DMS153 treated with DMSO at 0.1 percent for 48 hours (cell line): Measurements from ENCODE around the gene ZNF205.
"Not testable (repeated sequence)": the region's sequence is repeated elsewhere in the genome, so short reads cannot be mapped to it uniquely, and the experiment has no call there.

Experiments used
- DNase-seq: peaks from one replicate; lab custom pipeline; 2025; ENCODE audit not compliant: unreplicated experiment; lab: John Stamatoyannopoulos, UW

The ZNF205 gene

DNA sequence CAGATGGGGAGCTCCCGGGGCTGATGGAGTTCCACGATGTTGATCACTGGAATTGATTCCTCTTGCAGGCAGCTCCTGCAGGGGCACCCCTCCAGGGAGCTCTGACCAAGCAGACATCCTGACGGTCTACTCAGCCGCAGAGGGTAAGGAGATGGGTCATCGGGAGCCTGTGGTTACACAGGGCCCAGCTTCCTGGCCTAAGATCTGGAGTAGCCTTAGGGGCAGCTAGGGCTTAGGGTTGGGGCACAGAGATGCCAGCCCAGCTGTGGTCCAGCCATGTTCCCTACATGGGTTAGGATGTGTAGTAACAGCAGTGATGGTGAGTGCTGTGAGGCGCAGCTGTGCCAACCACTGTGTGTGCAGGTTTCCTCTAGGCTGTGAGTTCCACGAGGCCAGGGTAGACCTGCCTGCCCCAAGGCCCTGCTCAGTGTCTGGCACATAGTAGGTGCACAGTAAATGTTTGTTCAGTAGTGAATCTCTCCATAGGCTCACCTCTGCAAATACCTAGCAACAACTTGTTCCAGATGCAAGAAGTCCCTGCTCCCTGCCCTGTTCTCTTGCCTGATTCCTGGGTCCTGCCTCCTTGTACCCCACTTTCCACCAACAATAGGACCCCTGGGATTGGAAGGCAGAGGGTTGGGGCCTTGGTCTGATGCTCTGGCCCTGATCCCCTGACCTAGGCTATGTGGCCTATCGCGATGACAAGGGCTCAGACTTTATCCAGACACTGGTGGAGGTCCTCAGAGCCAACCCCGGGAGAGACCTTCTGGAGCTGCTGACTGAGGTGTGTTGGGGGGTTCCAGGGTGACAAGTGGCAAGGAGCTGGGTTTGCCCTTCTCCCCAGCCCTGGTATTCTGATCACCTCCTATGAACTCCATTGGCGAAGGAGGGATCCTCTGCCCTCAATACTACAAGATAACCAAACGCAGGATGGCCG lies 36.1 kb downstream of the ZNF205 start:
- no peak for DNase-seq

DNA sequence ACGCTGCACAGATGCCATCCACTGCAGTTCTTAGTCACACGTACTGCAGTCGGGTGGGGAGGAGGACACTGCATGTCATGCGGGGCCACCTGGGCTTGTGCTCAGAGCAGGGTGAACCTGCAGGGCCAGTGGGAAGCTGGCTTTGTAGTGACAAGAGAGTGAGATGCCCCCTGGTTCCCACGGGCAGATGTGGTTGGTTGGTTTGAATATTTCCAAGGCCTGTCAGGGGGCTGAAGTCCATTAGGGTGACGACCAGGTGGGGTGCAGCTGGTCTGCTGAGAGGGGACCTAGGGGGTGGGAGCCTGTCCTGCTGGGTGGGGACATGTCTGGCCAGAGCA lies 36.8 kb downstream of the ZNF205 start:
- no peak for DNase-seq

DNA sequence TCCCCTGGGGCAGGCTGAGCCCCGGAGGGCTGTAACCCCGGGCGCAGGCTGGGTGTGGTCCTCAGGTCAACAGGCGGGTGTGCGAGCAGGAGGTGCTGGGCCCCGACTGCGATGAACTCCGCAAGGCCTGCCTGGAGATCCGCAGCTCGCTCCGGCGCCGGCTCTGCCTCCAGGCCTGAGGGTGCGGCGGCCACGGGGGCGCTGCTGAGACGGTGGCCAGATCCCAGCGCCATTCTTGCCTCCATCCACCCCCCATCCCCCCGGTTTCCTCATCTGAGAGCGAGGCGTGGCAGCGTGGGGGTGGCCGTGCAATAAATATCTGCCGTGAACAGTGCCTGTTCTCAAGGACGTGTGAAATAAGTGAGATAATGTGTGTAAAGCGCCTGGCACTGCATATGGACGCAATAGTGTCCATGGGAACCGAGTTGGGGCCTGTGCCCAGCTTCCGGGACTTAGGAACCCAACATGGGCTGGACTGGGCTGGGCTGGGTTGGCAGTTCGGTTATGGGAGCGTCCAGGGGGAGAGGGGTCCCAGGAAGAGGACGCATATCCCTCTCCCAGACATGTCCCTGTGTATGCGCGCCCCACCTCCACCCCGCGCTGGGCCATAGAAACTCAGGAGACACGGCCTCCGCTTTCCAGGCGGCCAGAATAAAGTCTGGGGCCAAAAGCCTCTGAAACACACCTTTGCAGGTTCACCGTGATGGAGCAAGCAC lies 37.4 kb downstream of the ZNF205 start:
- peak; percentile 46 for DNase-seq

DNA sequence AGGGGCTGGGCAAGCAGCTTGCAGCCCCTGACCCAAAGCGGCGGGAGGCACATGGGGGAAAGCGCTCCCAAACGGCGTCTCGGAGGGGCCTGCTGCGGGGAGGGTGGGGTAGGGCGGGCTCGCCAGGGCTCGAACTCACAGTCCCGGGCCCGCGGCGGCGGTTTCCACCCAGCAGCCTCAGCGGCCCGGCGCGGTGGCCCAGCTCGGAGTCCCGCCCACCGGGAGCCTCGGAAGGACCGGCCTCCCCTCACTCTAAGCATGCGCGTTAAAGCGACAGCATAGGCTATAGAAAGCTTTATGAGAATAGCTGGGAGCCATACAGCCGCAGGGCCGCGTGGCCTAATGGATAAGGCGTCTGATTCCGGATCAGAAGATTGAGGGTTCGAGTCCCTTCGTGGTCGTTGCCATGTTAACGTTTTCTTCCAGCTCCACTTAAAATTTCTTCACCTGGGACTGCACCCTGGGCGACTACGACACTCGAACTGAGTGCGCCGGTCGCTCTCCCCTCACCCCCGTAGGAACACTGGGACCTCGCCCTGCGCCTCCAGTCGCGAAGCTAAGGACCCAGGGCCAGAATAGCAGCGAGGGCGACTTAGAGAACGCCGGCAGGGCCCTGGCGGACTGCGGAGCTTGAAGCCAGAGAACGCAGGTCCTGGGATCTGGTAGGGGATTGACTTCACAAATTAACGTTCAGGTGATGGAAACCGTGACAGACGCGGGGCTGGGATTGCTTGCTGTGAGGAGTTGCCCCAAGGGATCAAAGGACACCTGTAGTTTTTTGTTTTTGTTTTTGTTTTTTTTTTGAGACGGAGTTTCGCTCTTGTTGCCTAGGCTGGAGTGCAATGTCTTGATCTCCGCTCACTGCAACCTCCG lies 38.2 kb downstream of the ZNF205 start:
- DNase-seq = peak; percentile 90

- DNase-seq = no peak
Observed at GRCh38 chr16:3152027-3152276, 39.6 kb downstream of the ZNF205 start.

DNA sequence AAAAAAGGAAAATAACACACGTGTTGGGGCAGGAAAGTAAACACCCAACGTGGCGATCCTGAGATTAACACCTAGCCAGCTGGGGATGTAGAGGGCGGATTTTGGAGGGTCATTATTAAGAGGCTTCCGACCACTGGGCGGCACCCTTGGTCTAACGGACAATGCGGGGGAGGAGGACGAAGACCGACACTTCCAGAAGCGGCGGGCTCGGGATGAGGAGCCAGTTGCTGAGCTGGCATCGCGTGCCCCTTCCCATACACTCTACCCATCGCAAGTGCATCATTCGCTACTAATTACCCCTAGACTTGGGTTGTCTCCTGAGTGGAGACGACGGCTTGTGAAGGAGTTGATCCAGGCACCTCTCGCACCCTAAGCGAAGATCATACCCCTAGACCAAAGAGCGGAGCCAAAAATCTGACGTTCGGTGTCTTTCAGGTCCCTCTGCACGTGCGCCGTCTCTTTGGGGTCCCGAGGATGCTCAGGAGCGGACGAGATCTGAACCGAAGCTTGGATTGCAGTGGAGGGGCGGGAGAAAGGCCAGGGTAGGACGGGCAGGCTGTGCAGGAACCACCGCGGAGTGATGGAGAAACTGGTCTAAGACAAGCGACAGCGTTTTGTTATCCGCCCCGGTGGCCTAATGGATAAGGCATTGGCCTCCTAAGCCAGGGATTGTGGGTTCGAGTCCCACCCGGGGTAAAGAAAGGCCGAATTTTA lies 40.0 kb downstream of the ZNF205 start:
- DNase-seq = peak; percentile 94

- DNase-seq = no peak
Observed at GRCh38 chr16:3152991-3153368, 40.6 kb downstream of the ZNF205 start.

DNA sequence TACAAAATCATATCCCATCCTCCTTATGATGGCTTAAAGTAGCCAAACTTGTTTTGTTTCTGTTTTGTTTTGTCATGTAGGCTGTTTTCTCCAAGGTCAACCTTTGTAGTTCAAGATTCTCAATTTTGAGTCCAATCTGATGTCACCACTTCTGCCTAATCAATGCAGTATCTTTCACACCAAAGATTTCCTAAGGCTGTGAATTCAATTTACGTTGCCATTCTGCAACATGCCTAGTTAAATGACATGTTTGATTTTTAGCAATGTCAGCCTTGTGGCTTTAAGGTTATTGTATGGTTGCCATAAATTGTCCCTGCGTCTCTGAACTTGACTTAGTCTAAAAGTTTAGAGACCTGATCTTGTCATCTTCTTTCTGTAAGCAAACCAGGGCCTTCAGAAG lies 42.8 kb downstream of the ZNF205 start:
- DNase-seq = no peak

DNA sequence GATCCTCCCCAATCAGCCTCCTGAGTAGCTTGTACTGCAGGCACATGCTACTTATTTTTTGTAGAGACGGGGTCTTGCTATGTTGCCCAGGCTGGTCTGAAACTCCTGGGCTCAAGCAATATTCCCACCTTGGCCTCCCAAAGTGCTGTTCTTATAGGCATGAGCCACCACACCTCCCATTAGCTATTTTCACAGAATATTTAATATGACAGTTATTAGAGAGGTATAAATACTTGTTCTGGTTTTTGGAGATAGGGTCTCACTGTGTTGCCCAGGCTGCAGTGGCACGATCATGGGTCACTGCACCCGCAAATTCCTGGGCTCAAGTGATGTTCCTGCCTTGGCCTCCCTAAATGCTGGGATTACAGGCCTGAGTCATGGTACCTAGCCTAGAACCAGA lies 43.6 kb downstream of the ZNF205 start:
- no peak for DNase-seq

DNA sequence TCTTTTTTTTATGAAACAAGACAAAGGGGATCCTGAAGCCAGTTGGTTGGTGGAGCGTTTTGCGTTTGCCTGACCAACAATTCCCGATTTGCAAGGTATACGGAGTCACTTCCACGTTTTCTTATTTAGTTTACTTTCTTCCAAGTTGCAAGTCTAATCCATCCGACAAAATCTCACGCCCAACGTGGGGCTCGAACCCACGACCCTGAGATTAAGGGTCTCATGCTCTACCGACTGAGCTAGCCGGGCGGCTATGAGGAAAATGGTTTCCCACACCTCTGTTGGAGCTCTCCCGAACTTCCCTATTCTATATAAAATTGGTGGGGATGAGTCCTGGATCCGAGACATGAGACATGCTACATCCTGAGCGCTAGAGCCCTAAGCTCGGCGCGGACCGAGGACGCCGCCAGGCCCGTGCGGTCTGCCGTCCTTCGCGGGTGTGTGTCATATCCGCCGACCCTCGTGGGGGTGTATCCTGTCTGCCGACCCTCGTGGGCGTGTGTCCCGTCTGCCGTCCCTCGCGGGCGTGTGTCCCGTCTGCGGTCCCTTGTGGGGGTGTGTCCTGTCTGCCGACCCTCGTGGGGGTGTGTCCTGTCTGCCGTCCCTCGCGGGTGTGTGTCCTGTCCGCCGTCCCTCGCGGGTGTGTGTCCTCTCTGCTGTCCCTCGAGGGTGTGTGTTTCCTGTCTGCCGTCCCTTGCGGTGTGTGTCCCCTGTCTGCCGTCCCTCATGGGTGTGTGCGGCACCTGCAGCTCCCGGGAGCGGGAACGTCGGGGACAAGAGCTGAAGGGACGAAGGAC lies 45.0 kb downstream of the ZNF205 start:
- DNase-seq = peak; percentile 53

GRCh38 chr16:3158026-3158509 lies 45.7 kb downstream of the ZNF205 start:
- DNase-seq = no peak

DNA sequence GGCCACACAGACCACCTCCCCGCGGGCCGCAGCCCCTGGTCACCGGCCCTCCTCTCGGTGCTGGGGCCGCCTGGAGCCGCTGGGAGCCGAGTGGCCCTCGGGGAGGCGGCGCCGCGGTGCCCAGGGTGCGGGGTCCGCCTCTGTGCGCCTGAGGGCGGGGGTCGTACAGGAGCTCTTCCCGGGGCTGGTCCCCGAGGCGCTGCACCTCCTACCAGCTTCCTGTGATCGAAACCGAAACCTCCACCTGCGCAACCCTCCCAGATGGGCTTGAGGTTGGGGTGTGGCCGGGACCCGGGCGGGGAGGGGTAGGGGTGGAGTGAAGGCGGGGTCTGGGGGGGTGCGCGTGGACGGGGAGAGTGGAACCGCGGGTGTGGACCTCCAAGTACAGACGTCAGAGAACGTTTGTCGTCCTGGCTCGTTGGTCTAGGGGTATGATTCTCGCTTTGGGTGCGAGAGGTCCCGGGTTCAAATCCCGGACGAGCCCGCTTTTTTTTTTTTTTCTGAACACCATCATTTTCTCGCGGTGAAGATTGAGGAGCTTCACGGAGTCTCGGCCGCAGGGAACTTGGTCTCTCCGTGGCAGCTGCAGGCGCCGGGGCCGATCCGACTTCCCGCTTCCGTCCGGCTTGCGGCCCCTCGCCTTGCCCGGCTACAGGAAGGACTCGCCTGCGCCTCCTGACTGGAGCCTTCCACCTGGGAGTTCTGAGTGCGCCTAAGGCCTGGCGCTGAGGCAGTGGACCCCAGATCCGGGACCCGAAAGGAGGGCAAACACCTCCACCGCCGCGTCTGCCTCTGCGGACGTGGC lies 46.3 kb downstream of the ZNF205 start:
- DNase-seq = peak; percentile 38

- no peak for DNase-seq
Observed at GRCh38 chr16:3161235-3162018, 49.0 kb downstream of the ZNF205 start.

GRCh38 chr16:3164121-3164991 lies 52.0 kb downstream of the ZNF205 start:
- no peak for DNase-seq

DNA sequence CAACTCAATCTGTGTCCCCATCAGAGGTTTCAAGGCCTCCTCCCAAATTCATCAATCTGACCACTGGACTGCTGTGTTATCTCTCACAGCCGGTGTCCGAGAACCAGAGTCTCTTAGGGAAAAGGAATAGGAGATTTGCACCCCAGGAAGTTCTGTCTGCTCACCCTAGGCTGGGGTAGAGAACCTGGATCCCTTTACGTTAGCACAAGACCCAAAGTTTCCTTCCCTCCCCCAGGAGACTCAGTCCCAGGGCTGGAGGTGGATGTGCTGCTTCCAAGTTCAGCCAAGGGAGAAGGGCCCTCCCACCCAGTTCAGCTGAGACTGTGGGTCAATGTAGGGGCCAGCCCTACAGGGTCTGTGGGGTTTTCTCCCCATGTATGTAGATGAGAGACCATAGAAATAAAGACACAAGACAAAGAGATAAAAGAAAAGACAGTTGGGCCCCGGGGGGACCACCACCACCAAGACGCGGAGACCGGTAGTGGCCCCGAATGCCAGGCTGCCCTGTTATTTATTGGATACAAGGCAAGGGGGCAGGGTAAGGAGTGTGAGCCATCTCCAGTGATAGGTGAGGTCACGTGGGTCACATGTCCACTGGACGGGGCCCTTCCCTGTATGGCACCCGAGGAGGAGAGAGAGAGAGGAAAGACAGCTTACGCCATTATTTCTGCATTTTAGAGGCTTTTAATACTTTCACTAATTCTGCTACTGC lies 52.9 kb downstream of the ZNF205 start:
- no peak for DNase-seq

GRCh38 chr16:3166505-3166886 lies 54.1 kb downstream of the ZNF205 start:
- no peak for DNase-seq

- not testable (repeated sequence) for DNase-seq
Observed at GRCh38 chr16:3168729-3169128, 56.3 kb downstream of the ZNF205 start.
